ENCODE data around the gene SSNA1.
A peak's percentile ranks its signal among the peaks of the same experiment; 100 is the strongest.

The SSNA1 gene, protein sequence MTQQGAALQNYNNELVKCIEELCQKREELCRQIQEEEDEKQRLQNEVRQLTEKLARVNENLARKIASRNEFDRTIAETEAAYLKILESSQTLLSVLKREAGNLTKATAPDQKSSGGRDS

DNA sequence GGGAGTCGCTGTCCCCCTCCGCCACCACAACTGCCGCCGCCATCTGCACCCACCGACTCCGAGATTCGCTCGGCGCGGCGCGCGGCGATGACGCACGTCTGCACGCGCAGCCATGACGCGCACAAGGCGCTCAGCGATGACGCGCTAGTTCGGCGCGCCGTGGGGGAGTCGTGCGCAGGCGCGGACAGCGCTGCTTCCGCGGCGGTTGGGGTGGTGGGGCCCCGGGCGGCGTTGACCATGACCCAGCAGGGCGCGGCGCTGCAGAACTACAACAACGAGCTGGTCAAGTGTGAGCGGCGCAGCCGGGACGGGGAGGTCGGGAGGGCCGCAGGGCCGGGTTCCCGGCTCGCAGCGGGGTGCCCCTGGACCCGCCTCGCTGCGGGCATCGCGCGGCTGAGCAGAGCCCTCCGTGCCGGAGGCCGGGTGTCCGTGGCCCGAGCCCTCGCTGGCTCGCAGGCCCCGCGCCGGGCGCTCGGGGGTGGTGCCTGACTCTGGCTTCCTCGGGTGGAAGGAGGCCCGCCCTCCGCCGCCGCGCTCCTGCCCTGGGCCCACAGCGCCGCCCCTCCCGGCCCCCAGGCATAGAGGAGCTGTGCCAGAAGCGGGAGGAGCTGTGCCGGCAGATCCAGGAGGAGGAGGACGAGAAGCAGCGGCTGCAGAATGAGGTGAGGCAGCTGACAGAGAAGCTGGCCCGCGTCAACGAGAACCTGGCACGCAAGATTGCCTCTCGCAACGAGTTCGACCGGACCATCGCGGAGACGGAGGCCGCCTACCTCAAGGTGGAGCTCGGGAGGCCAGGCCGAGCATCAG is at the start of gene SSNA1, which contains the start of gene ANAPC2:
Gene SSNA1, plus strand, starts transcription at position 187 of the 807 bp plus-strand sequence. Its CDS starts 51 bp downstream, at position 238.
Gene ANAPC2, minus strand, starts transcription at position 71 of the 807 bp plus-strand sequence. Its CDS starts 28 bp downstream, at position 43.
- TF ChIP-seq, protein P1, sequence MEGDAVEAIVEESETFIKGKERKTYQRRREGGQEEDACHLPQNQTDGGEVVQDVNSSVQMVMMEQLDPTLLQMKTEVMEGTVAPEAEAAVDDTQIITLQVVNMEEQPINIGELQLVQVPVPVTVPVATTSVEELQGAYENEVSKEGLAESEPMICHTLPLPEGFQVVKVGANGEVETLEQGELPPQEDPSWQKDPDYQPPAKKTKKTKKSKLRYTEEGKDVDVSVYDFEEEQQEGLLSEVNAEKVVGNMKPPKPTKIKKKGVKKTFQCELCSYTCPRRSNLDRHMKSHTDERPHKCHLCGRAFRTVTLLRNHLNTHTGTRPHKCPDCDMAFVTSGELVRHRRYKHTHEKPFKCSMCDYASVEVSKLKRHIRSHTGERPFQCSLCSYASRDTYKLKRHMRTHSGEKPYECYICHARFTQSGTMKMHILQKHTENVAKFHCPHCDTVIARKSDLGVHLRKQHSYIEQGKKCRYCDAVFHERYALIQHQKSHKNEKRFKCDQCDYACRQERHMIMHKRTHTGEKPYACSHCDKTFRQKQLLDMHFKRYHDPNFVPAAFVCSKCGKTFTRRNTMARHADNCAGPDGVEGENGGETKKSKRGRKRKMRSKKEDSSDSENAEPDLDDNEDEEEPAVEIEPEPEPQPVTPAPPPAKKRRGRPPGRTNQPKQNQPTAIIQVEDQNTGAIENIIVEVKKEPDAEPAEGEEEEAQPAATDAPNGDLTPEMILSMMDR (IDR thresholded peaks at IDR 0.05; ENCODE audit: insufficient read depth, low read length, poor library complexity, severe bottlenecking), result peak; percentile 72

DNA sequence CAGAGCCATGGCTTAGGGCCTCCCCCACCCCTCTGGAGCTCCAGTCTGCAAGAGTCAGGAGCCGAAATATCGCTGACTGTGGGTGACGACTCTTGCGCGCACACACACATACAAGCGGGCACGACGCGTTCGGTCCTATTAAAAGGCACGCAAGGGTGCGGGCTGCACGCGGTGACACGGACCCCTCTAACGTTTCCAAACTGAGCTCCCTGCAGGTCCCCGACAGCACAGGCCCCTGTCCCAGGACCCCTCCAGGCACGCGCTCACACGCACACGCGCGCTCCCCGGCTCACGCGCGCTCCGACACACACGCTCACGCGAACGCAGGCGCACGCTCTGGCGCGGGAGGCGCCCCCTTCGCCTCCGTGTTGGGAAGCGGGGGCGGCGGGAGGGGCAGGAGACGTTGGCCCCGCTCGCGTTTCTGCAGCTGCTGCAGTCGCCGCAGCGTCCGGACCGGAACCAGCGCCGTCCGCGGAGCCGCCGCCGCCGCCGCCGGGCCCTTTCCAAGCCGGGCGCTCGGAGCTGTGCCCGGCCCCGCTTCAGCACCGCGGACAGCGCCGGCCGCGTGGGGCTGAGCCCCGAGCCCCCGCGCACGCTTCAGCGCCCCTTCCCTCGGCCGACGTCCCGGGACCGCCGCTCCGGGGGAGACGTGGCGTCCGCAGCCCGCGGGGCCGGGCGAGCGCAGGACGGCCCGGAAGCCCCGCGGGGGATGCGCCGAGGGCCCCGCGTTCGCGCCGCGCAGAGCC is 49.6 kb upstream of the SSNA1 start, which contains the start of gene GRIN1:
Gene GRIN1, plus strand, starts transcription at position 433 of the 746 bp plus-strand sequence. CDS start 333 bp downstream, outside the sequence.
- no peaks in the 10 kb centered on the region for H3K36me3 ChIP-seq (ENCODE audit: control insufficient read depth, insufficient read depth, low read length)
- no peaks in the 10 kb centered on the region; the same call in 1 of the 2 replicates for H3K27me3 ChIP-seq (replicated peaks; ENCODE audit: control insufficient read depth, insufficient read depth, low read length)
- H3K4me3 ChIP-seq (replicated peaks; ENCODE audit: low read depth, low read length), result no peak within 1 kb of the TSS
- DNase-seq (ENCODE audit: extremely low read depth, insufficient read length), result no peak
- TF ChIP-seq, protein P1 (IDR thresholded peaks at IDR 0.05; ENCODE audit: insufficient read depth, low read length, poor library complexity, severe bottlenecking), result no peak

More for the DNA sequence above, at the start of gene SSNA1, which contains the start of gene ANAPC2:
- peak; percentile 98 for DNase-seq (ENCODE audit: extremely low read depth, insufficient read length)
- Histone ChIP-seq H3K27me3 (replicated peaks; ENCODE audit: control insufficient read depth, insufficient read depth, low read length) (no peaks in the 10 kb centered on the region), H3K4me3 (replicated peaks; ENCODE audit: low read depth, low read length) (peak within 1 kb of the TSS; percentile 96), H3K36me3 (ENCODE audit: control insufficient read depth, insufficient read depth, low read length) (peaks cover 25% of the 10 kb centered on the region)

DNA sequence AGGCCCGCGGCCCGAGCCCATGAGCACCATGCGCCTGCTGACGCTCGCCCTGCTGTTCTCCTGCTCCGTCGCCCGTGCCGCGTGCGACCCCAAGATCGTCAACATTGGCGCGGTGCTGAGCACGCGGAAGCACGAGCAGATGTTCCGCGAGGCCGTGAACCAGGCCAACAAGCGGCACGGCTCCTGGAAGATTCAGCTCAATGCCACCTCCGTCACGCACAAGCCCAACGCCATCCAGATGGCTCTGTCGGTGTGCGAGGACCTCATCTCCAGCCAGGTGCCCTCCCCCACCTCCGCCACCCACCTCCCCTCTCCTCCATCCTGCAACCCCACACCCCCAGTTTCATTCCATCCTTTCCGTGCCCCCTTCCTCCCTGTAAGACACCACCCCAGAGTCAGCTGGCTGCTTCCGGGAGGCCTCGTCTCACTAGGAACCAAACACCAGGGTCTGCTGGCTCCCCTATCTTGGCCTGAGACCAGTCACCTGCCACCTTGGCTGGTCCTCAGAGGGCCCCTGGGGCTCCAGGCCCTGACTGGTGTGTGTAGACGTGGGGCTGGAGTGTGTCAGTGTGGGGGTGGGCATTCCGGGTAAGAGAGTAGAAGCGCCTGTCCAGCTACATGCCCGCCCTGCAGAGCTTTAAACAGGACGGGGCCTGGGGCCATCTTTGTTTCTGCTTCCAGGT is 48.9 kb upstream of the SSNA1 start:
- TF ChIP-seq, protein P1 (IDR thresholded peaks at IDR 0.05; ENCODE audit: insufficient read depth, low read length, poor library complexity, severe bottlenecking), result no peak
- H3K27me3 ChIP-seq (replicated peaks; ENCODE audit: control insufficient read depth, insufficient read depth, low read length), result no peaks in the 10 kb centered on the region; the same call in 1 of the 2 replicates
- peak; percentile 8 for DNase-seq (ENCODE audit: extremely low read depth, insufficient read length)
- H3K4me3 ChIP-seq (replicated peaks; ENCODE audit: low read depth, low read length), result no peak overlapping the region
- no peaks in the 10 kb centered on the region for H3K36me3 ChIP-seq (ENCODE audit: control insufficient read depth, insufficient read depth, low read length)

DNA sequence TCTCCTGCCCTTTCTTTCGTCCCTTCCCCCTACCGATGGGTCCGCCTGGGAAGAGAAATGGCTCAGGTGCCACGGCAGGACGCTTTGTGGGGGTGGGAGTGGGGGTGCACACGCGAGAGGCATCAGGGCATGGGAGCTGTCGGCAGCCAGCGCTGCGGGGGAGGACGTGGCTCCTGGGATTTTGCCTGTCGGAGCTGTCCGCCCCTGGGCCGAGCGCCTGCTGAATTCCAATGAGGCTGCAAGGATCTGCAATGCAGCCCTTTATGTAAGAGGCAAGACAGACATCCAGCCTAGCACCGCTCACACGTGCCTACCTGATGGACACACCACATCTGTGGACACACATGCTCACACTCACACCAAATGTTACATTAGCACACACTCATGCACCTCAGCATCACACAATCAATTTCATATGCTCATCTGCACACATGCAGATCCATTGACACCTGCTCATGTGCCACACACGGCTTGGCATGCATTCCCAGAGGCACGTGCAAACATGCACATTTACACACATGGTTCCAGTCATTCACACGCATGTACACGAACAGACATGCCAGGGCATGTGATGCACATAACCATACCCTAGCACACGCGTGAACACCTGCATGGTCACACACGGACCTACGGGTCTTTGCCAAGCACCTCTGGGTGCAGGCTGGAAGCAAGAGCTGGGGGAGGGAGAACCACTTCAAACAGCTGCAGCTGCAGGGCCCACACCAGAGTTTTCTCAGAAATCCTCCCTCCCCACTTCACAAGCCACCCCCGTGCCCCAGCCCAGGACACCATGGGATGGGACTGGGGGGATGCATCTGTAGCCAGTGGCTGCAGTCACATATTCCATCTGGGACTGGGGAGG is 48.1 kb upstream of the SSNA1 start:
- DNase-seq (ENCODE audit: extremely low read depth, insufficient read length), result peak; percentile 6
- H3K4me3 ChIP-seq (replicated peaks; ENCODE audit: low read depth, low read length), result no peak overlapping the region
- TF ChIP-seq, protein P1 (IDR thresholded peaks at IDR 0.05; ENCODE audit: insufficient read depth, low read length, poor library complexity, severe bottlenecking), result no peak
- H3K27me3 ChIP-seq (replicated peaks; ENCODE audit: control insufficient read depth, insufficient read depth, low read length), result no peaks in the 10 kb centered on the region; the same call in 1 of the 2 replicates
- H3K36me3 ChIP-seq (ENCODE audit: control insufficient read depth, insufficient read depth, low read length), result no peaks in the 10 kb centered on the region
